ENCODE data around the gene TBC1D22B. TPM values are rescaled to one million over a fixed set of nuclear protein-coding genes. Genes with fewer than 3 reads are reported as not detected.
"Not testable (repeated sequence)": the region's sequence is repeated elsewhere in the genome, so short reads cannot be mapped to it uniquely, and the experiment has no call there.

The TBC1D22B gene
- total RNA-seq, 4 donors from 2014 or later, result 14.2 to 19.6 (median 18.4) TPM

- H3K36me3 ChIP-seq, result no peaks in the 10 kb centered on the region
- no peak overlapping the region for H3K4me3 ChIP-seq
- TF ChIP-seq POLR2AphosphoS5 (IDR thresholded peaks at IDR 0.05) (no peak), EP300 (IDR thresholded peaks at IDR 0.05) (no peak), CTCF (IDR thresholded peaks at IDR 0.05) (no peak), POLR2A (IDR thresholded peaks at IDR 0.05) (no peak)
- no peak overlapping the region for H3K27ac ChIP-seq
- 87% methylated on average over 4 of the region's 4 CpGs for WGBS
- no peaks in the 10 kb centered on the region for H3K9me3 ChIP-seq
- DNase-seq (ENCODE audit: low spot score in 2 of 2), result no peak
- no peaks in the 10 kb centered on the region for H3K4me1 ChIP-seq
- H3K27me3 ChIP-seq, result no peaks in the 10 kb centered on the region
Measured at GRCh38 chr6:37340639-37340943, 83.0 kb downstream of the TBC1D22B start.

GRCh38 chr6:37343248-37343647, 85.7 kb downstream of the TBC1D22B start:
- Histone ChIP-seq H3K4me1 (no peaks in the 10 kb centered on the region), H3K27me3 (no peaks in the 10 kb centered on the region), H3K4me3 (no peak overlapping the region), H3K9me3 (no peaks in the 10 kb centered on the region), H3K36me3 (no peaks in the 10 kb centered on the region), H3K27ac (no peak overlapping the region)
- no peak for DNase-seq (ENCODE audit: low spot score in 2 of 2)
- TF ChIP-seq CTCF (IDR thresholded peaks at IDR 0.05) (no peak), EP300 (IDR thresholded peaks at IDR 0.05) (no peak)
- 90% methylated on average over 3 of the region's 3 CpGs for WGBS

DNA sequence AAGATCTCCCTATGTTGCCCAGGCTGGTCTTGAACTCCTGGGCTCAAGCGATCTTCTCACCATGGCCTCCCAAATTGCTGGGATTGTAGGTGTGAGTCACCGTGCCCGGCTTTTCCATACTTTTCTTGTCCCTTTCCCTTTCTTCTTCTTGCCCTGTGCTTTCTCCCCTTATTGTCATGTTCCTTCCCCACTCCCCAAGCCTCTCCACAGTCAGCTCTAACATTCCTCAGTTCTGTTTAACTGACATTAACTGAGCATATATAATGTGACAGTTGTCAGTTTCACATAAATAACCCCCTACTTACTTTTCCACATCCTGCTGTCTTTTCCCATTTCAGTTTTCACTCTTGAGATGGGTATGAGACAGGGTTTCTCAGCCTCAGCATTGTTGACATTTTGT, 86.7 kb downstream of the TBC1D22B start:
- H3K36me3 ChIP-seq, result no peaks in the 10 kb centered on the region
- no peak overlapping the region for H3K27ac ChIP-seq
- H3K27me3 ChIP-seq, result no peaks in the 10 kb centered on the region
- H3K9me3 ChIP-seq, result no peaks in the 10 kb centered on the region
- H3K4me1 ChIP-seq, result no peaks in the 10 kb centered on the region
- no peak for DNase-seq (ENCODE audit: low spot score in 2 of 2)
- TF ChIP-seq POLR2AphosphoS5 (IDR thresholded peaks at IDR 0.05), result no peak
- TF ChIP-seq CTCF (IDR thresholded peaks at IDR 0.05), result no peak
- no peak for TF ChIP-seq EP300 (IDR thresholded peaks at IDR 0.05)
- H3K4me3 ChIP-seq, result no peak overlapping the region
- 65% methylated on average over 3 of the region's 3 CpGs for WGBS

- H3K4me3 ChIP-seq; H3K9me3 ChIP-seq; H3K4me1 ChIP-seq; H3K27ac ChIP-seq; DNase-seq (ENCODE audit: low spot score in 2 of 2); H3K27me3 ChIP-seq; H3K36me3 ChIP-seq: not testable (repeated sequence)
- 71% methylated on average over 3 of the region's 3 CpGs for WGBS
Measured at GRCh38 chr6:37345804-37346203, 88.2 kb downstream of the TBC1D22B start.

DNA sequence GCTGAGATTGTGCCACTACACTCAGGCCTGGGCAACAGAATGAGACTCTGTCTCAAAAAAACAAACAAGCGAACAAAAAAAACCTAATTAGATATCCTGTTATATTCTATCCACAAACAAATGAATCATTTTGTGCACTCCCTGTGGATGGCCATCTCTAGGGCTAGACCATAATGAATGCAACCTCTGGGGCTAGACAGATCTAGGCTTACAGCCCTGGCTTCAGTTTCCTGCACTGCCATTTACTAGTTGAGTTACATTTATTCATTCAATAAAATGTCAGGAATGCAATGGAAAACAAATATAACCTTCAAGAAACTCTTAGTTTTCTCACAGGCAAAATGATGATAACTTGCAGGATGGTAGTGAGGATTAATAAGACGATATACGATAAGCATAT, 89.6 kb downstream of the TBC1D22B start:
- TF ChIP-seq CTCF (IDR thresholded peaks at IDR 0.05) (no peak), EP300 (IDR thresholded peaks at IDR 0.05) (no peak), POLR2AphosphoS5 (IDR thresholded peaks at IDR 0.05) (no peak), POLR2A (IDR thresholded peaks at IDR 0.05) (no peak)
- H3K27me3 ChIP-seq, result no peaks in the 10 kb centered on the region
- no peak for DNase-seq (ENCODE audit: low spot score in 2 of 2)
- 94% methylated on average over 3 of the region's 3 CpGs for WGBS
- H3K9me3 ChIP-seq, result no peaks in the 10 kb centered on the region
- H3K36me3 ChIP-seq, result no peaks in the 10 kb centered on the region
- H3K4me3 ChIP-seq, result no peak overlapping the region
- H3K4me1 ChIP-seq, result no peaks in the 10 kb centered on the region
- H3K27ac ChIP-seq, result no peak overlapping the region

- Histone ChIP-seq H3K27me3 (no peaks in the 10 kb centered on the region), H3K4me1 (no peaks in the 10 kb centered on the region), H3K9me3 (no peaks in the 10 kb centered on the region), H3K4me3 (no peak overlapping the region), H3K27ac (no peak overlapping the region), H3K36me3 (no peaks in the 10 kb centered on the region)
- TF ChIP-seq POLR2AphosphoS5 (IDR thresholded peaks at IDR 0.05), result no peak
- TF ChIP-seq CTCF (IDR thresholded peaks at IDR 0.05), result no peak
- no peak for TF ChIP-seq POLR2A (IDR thresholded peaks at IDR 0.05)
- no peak for TF ChIP-seq EP300 (IDR thresholded peaks at IDR 0.05)
- WGBS, result 72% methylated on average over 4 of the region's 4 CpGs
- no peak for DNase-seq (ENCODE audit: low spot score in 2 of 2)
Measured at GRCh38 chr6:37347670-37348111, 90.1 kb downstream of the TBC1D22B start.
